AG04450 (cell line): ENCODE data around the gene ARHGAP24. TPM values are rescaled to one million over a fixed set of nuclear protein-coding genes. Genes with fewer than 3 reads are reported as not detected.
A peak's percentile ranks its signal among the peaks of the same experiment; 100 is the strongest.

Source experiments
- CTCF ChIA-PET: fragments of 300-600, 350-600 bp; formaldehyde crosslinking; extraction: SDS; loops from one replicate; lab custom pipeline; 2022; ENCODE audit warnings: antibody characterized with exemption, inconsistent platforms; lab: Charles Lee
- POLR2A ChIA-PET: fragments of 350-600 bp; formaldehyde crosslinking; extraction: SDS; loops from one replicate; lab custom pipeline; 2021; ENCODE audit warnings: antibody characterized with exemption, inconsistent platforms; lab: Yijun Ruan, JAX
- DNase-seq: peaks from one replicate; pipeline ENCODE4 v3.0.0-alpha.2; 2011; ENCODE audit warnings: low read depth, low spot score
- H3K27ac ChIP-seq: one replicate; pipeline ENCODE4 v1.5.1; 2012; ENCODE audit warnings: low read depth, low read length, control low read depth
- H3K27me3 ChIP-seq: one replicate; pipeline ENCODE4 v1.6.0; 2012; ENCODE audit warnings: low read length; ENCODE audit not compliant: control insufficient read depth, insufficient read depth
- H3K4me3 ChIP-seq: 2 replicates; pipeline ENCODE4 v1.5.1; 2011; ENCODE audit warnings: mild to moderate bottlenecking, low read depth, low read length, control low read depth
- H3K9me3 ChIP-seq: 2 replicates; pipeline ENCODE4 v1.5.1; 2012; ENCODE audit warnings: low read length; ENCODE audit not compliant: control insufficient read depth, insufficient read depth
- CTCF ChIP-seq: IDR thresholded peaks from 2 replicates; pipeline ENCODE4 v1.5.1; 2011; ENCODE audit warnings: low read depth, low read length, control low read depth, inconsistent platforms
- polyA plus RNA-seq: library from polyadenylated mRNA; depleted of rRNA; stranded (reverse); fragments of >200 nt; gene quantifications from 2 replicates; pipeline ENCODE4 v1.2.3, GENCODE V29; 2011

Gene ARHGAP24
- polyA plus RNA-seq, 1 experiment = 16.8 TPM

DNA sequence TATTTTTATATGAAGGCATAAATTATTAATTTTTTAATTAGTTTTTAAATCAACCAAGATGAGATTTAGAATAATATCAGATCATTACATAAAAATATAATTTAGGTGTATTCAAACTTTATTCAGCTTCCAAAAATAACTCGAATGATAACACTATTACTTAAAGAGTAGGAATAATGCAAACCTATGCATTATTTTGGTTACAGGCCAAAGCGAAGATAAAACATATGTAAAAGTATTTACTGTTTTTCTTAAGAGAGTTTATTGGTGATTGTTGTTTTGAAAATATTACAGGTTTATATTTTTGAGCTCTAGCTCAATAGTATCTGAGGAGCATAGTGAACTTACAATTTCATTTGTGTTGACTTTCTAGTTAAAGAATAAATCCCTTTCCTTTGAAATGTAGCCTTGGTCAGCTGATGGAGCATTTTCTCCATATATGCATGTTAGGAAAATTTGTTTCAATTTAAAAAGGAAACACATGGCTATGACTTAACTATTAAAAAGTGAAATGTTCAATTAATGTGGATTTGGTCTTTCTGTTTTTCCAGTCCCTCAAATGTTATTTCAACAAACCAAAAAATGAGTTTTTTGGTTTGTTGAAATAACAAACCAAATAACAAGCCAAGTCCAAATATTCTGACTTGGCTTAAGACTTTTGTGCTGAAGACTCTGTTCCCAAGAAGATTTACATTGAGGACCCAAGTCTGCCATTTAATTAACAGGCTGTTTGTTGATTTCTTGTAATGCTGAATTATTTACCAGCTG is 346.9 kb downstream of the ARHGAP24 start:
- POLR2A ChIA-PET = no interaction called here
- Histone ChIP-seq H3K27me3 (no peaks in the 10 kb centered on the region), H3K9me3 (no peaks in the 10 kb centered on the region), H3K4me3 (no peak overlapping the region), H3K27ac (no peak overlapping the region)
- CTCF ChIA-PET = interaction anchor here (0.8 to 0.9 kb wide), 2 partner anchors 25 to 147 kb away, joined by 3 read pairs; no protein-coding TSS in a partner anchor
- no peak for DNase-seq
- TF ChIP-seq CTCF = no peak

GRCh38 chr4:85823295-85823694 is 348.3 kb downstream of the ARHGAP24 start:
- CTCF ChIA-PET = interaction anchor here (0.9 to 2.4 kb wide), 4 partner anchors 12 to 145 kb away, joined by 3 to 5 read pairs (median 3); no protein-coding TSS in a partner anchor
- H3K9me3 ChIP-seq = no peaks in the 10 kb centered on the region
- DNase-seq = no peak
- no peak overlapping the region for H3K4me3 ChIP-seq
- POLR2A ChIA-PET = no interaction called here
- no peak overlapping the region for H3K27ac ChIP-seq
- H3K27me3 ChIP-seq = no peaks in the 10 kb centered on the region
- no peak for TF ChIP-seq CTCF

- ChIA-PET POLR2A (no interaction called here), CTCF (interaction anchor here (0.6 to 2.4 kb wide), 6 partner anchors 13 to 144 kb away, joined by 3 to 5 read pairs (median 3); no protein-coding TSS in a partner anchor)
- no peak for DNase-seq
- TF ChIP-seq CTCF = no peak
- no peaks in the 10 kb centered on the region for H3K27me3 ChIP-seq
- H3K9me3 ChIP-seq = no peaks in the 10 kb centered on the region
- no peak overlapping the region for H3K27ac ChIP-seq
- no peak overlapping the region for H3K4me3 ChIP-seq
Measured at GRCh38 chr4:85824166-85824945, 349.4 kb downstream of the ARHGAP24 start.

DNA sequence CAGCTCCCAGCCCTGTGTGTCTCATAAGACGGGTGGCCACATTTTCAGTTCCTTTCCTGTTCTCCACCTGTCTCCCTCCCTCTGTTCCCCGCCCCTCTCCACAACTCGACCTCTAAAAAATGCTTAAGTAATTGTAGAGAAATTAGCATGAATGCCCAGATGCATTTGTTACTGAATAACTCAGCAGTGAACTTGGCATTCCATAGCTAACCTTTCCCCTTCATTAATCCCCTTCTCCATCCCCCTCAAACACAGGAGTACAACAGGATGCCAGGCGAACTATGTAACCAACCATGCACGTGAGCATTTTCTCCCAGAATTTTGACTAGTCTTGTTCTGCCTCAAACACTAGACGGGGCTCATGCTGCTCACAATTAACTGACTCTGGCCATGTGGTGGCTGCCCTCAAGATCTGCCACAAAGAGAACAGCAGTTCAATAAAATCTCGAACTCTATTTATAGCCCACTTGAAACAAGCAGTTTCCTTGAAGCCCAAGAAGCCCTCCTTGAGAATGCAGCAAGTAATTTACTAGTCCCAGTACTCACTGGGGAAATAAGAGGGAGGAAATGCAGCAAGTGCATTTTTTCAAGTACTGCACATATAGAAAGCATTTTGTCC is 351.2 kb downstream of the ARHGAP24 start:
- peak; percentile 33 for DNase-seq
- peak overlapping the region; percentile 35 for H3K27ac ChIP-seq
- H3K9me3 ChIP-seq = no peaks in the 10 kb centered on the region
- peak; percentile 29 for TF ChIP-seq CTCF
- ChIA-PET POLR2A (no interaction called here), CTCF (interaction anchor here (0.7 to 1.5 kb wide), 3 partner anchors 31 to 143 kb away, joined by 3 to 6 read pairs (median 4); no protein-coding TSS in a partner anchor)
- no peak overlapping the region for H3K4me3 ChIP-seq
- no peaks in the 10 kb centered on the region for H3K27me3 ChIP-seq
